ENCODE measurements around the gene CNRIP1.
A peak's percentile ranks its signal among the peaks of the same experiment; 100 is the strongest.

Gene CNRIP1

DNA sequence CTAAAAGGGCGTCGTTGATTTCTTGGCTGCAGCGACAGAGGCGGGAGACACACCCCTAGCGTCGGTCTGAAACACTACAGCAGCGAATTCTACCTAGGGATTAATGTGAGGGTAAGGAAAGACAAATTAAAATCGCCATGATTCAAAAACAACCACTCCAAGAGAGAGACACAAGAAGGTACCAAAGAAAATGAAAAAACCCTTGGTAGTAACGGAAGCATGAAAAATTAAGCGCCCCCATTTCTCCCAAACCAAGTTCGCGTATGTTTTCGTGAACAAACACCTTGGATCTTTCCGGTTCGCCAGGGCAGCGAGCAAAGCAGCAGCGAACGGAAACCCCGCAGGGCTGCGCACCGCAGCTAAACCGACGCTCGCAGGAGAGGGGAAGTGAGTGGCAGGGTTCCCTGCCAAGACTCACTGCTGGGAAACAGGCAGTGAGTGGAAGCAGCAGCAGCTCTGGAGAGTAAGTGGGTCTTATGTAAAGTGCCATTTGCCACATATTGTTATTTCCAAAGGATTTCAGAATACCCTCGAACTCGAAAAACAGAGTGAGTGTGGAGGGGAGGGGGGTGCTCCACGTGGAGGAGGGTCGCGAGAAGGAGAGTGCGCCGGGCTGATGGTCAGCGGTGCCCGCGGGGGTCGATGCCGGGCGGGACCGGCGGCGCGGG is 68.4 kb downstream of the CNRIP1 start:
- DNase-seq: peak in 12 of 14 donors; percentile 26 to 83 (median 40)

DNA sequence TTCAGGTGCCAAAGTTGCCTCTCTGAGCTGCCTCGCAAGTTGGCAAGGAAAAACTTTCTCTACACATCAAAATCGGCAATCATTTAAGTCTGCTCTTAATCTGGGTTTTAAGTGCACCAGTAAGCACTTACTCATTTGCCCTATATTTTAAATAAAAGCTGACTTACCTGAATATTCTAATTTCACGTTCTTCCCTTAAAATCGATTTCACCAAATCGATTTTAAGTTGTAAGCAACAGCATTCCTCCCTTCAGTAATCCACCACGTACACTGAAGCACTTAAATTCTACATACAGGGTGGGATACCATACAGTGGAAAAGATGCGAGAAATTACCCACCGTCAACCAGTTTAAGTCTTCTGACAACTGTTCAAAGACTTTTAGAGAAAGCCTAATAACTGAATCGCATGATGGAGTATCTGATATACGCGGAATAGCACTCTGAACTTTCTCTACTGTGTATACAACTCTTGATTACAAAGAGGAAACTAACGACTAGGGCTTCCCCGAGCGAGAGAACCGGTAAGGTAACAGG is 69.0 kb downstream of the CNRIP1 start:
- DNase-seq: no peak

DNA sequence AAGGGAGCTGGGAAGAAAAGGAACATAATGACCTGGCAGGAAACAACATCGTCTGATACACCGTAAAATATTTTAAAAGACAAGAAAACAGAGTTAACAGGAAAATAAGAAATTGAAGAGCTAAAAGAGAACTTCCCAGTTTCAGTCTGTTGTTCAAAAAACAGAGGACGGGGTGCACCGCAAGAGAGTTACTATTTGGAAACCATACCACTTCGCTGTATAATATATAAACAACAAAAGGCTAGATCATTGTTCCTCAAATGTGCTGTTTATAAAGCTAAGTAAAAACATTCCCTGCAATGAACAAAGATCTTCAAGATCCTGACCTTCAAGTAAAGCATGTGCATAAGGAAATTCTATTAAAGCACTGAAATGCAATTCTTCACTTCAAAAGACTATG is 69.6 kb downstream of the CNRIP1 start:
- no peak for DNase-seq

DNA sequence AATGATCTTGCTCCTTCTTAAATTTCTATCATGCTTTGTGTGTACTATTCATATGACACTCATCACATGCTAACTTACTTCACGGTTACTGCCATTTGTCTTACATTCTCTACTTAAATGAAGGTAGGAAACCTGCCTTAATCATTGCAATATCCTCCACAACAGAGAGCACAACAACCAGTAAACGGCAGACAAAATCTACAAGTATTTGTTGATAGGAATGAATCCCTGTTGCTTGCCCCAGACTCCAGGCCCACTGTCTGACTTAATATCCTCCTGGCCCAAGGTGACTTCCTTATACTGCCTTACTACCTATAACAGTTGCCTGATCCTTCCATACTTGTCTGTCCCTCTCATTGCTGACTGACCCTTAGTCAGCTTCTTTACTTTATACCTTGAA is 70.9 kb downstream of the CNRIP1 start:
- DNase-seq: no peak

DNA sequence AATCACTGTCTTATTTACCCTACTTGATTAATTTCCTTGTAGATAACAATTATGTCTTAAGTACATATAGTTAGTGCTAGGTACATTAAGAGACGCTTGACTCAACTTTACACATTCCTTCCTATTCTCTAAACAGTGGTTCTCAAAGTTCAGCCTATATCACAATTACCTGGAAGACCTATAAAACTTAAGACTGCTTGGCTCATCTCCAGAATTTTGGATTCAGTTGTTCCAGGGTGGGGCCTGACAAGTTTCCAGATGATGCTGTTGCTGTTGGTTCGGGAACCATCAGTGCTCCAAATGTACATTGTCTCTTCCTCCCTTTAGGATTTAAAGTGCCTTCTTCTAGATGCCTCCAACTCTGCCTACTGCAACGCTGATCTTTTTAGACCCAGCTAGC is 71.4 kb downstream of the CNRIP1 start:
- DNase-seq: no peak

DNA sequence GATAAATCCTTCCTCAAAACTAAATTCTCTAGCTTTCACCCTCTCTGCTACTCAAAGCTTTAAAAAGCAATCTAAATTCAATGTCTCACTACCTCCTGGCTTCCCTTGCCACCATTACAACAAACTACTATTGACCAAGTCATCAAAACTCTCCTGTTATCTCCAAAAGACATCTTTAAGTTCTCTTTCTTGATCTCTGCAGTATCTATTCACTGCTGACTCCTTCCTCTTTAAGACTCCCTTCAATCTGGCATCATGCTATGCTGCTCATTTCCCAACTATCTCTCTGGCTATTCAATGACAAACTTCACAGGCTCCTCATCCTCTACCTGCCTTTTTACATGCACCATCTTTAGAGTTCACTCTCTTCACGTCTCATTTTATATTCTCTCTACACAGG is 73.4 kb downstream of the CNRIP1 start:
- no peak for DNase-seq

DNA sequence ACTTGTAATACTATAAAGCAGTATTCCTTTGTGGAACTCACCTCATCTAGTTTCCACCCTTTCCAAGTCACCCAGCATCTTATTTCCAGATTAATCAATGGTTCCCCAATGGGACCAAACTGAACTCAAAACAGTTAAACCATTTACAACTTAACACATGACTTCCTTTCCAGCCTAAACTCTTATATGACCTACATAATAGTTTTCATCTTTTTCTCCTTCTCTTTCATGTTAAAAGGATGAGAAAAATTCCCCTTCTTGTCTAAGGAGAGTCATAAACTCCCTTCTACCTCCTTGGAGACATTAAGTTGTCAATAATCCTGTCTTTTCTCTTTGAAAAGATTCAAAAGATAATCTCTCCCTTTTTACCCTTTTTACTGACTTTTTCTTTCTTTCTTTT is 74.1 kb downstream of the CNRIP1 start:
- no peak for DNase-seq

DNA sequence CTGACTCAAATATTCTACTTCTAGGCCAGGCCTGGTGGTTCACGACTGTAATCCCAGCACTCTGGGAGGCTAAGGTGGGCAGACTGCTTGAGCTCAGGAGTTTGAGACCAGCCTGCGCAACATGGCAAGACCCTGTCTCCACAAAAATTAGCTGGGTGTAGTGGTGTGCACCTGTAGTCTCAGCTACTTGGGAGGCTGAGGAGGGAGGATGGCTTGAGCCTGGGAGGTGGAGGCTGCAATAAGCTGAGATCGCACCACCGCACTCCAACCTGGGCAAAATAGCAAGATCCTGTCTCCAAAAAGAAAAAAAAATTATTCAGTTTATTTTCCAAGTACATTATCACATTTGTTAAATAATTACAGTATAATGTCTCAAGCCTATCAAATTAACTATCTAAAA is 74.7 kb downstream of the CNRIP1 start:
- no peak for DNase-seq

DNA sequence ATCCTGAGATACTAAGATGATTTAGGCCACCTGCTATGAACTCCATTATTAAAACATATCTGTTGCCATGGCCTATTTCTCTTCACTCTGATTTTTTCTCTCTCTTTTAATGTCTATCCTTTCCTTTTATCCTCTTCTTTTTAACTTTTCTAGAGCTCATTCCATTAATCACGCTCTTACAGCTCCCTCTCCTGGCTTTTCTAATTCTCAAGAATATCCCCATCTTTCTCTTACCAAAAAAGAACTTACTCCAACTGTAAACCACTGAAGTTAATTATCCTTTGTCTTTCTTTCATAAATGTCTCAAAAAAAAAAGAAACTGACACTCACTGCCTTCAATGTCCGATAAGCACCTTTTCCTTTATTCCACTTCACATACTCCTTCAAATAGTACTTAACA is 75.3 kb downstream of the CNRIP1 start:
- DNase-seq: no peak
